Endodermal cell (in vitro differentiated cells): Measurements from ENCODE around the gene PRDM16. TPM values are rescaled to one million over a fixed set of nuclear protein-coding genes. Genes with fewer than 3 reads are reported as not detected.

Experiments used
- DNase-seq: peaks from one replicate; pipeline ENCODE4 v3.0.0-alpha.2; 2017
- H3K27ac ChIP-seq: 2 replicates; pipeline ENCODE4 v1.5.1; 2013; ENCODE audit warnings: mild to moderate bottlenecking, low read depth, low read length, moderate library complexity
- H3K27me3 ChIP-seq: 2 replicates; pipeline ENCODE4 v1.6.1; 2013; ENCODE audit warnings: mild to moderate bottlenecking, low read length, moderate library complexity; ENCODE audit not compliant: insufficient read depth, control insufficient read depth, poor library complexity, severe bottlenecking
- H3K36me3 ChIP-seq: 2 replicates; pipeline ENCODE4 v1.7.0; 2013; ENCODE audit warnings: mild to moderate bottlenecking, low read length, moderate library complexity; ENCODE audit not compliant: control insufficient read depth, insufficient read depth
- H3K4me1 ChIP-seq: one replicate; pipeline ENCODE4 v1.7.0; 2013; ENCODE audit warnings: low read length; ENCODE audit not compliant: control insufficient read depth, insufficient read depth
- H3K4me3 ChIP-seq: 2 replicates; pipeline ENCODE4 v1.5.1; 2013; ENCODE audit warnings: mild to moderate bottlenecking, low read length, moderate library complexity
- H3K9ac ChIP-seq: 2 replicates; pipeline ENCODE4 v1.6.1; 2013; ENCODE audit warnings: mild to moderate bottlenecking, low read length, moderate library complexity; ENCODE audit not compliant: poor library complexity, severe bottlenecking; ENCODE audit errors: extremely low read depth
- H3K9me3 ChIP-seq: 2 replicates; pipeline ENCODE4 v1.6.1; 2013; ENCODE audit warnings: mild to moderate bottlenecking, low read length, moderate library complexity; ENCODE audit not compliant: control insufficient read depth
- H3K27ac Mint-ChIP-seq: 2 replicates; pipeline ENCODE4 v1.8.0; 2020; ENCODE audit warnings: mixed read lengths
- H3K27me3 Mint-ChIP-seq: 2 replicates; pipeline ENCODE4 v1.8.0; 2021; ENCODE audit warnings: mild to moderate bottlenecking, mixed read lengths; ENCODE audit not compliant: insufficient read depth
- H3K36me3 Mint-ChIP-seq: 2 replicates; pipeline ENCODE4 v1.8.0; 2020; ENCODE audit warnings: low read depth, mixed read lengths
- H3K4me1 Mint-ChIP-seq: 2 replicates; pipeline ENCODE4 v1.8.0; 2020; ENCODE audit warnings: mixed read lengths
- H3K4me3 Mint-ChIP-seq: 2 replicates; pipeline ENCODE4 v1.8.0; 2020; ENCODE audit warnings: mild to moderate bottlenecking, moderate library complexity, mixed read lengths
- H3K9me3 Mint-ChIP-seq: 2 replicates; pipeline ENCODE4 v1.8.0; 2020; ENCODE audit warnings: mild to moderate bottlenecking, mixed read lengths
- WGBS, 2 experiments: methylation state at CpG; one replicate each; pipeline versions ENCODE4 v1.1.5 to v1.1.7; 2013; ENCODE audit warnings: missing lambda C conversion rate in 2 of 2, mixed read lengths in 1 of 2; ENCODE audit not compliant: insufficient coverage in 1 of 2, insufficient read length in 1 of 2; 5-methylcytosine and 5-hydroxymethylcytosine counted together
- total RNA-seq, 2 donors: library from RNA; stranded (reverse); fragmentation: NEBNext Ultra II Directional in 1 of 2; extraction: Animal tissue kit (Norgen Biotek cat#: 25700) in 1 of 2; gene quantifications; 2 replicates in 1 of 2; 3 replicates in 1 of 2; pipeline ENCODE4 v1.2.1, GENCODE V29; 2021
- TF ChIP-seq, protein P1 (sequence below): fragments of 200-600 bp; sonication (generic); conservative IDR thresholded peaks from 2 replicates; pipeline ENCODE4 v1.5.0; 2021; ENCODE audit warnings: antibody characterized with exemption, mild to moderate bottlenecking

The PRDM16 gene
- total RNA-seq, 2 donors from 2014 or later: 2.1 to 4.0 TPM

DNA sequence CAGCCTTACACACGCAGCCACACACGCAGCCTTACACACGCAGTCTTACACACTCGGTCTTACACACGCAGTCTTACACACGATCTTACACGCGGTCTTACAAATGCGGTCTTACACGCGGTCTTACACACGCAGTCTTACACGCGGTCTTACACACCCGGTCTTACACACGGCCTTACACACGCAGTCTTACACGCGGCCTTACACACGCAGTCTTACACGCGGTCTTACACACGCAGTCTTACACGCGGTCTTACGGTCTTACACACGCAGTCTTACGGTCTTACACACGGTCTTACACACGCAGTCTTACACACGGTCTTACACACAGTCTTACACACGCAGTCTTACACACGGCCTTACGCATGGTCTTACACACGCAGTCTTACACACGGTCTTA, 111.9 kb downstream of the PRDM16 start:
- Histone ChIP-seq H3K27me3 (no peaks in the 10 kb centered on the region), H3K4me3 (no peak overlapping the region), H3K4me1 (no peaks in the 10 kb centered on the region), H3K27ac (no peak overlapping the region), H3K36me3 (no peaks in the 10 kb centered on the region), H3K9ac (no peak overlapping the region), H3K9me3 (peaks cover 11% of the 10 kb centered on the region)
- Mint-ChIP-seq H3K4me1 (peaks cover 4% of the 10 kb centered on the region), H3K27me3 (peaks cover 2% of the 10 kb centered on the region), H3K9me3 (peaks cover 2% of the 10 kb centered on the region), H3K27ac (no peak overlapping the region), H3K4me3 (no peak overlapping the region), H3K36me3 (no peaks in the 10 kb centered on the region)
- TF ChIP-seq, protein P1, sequence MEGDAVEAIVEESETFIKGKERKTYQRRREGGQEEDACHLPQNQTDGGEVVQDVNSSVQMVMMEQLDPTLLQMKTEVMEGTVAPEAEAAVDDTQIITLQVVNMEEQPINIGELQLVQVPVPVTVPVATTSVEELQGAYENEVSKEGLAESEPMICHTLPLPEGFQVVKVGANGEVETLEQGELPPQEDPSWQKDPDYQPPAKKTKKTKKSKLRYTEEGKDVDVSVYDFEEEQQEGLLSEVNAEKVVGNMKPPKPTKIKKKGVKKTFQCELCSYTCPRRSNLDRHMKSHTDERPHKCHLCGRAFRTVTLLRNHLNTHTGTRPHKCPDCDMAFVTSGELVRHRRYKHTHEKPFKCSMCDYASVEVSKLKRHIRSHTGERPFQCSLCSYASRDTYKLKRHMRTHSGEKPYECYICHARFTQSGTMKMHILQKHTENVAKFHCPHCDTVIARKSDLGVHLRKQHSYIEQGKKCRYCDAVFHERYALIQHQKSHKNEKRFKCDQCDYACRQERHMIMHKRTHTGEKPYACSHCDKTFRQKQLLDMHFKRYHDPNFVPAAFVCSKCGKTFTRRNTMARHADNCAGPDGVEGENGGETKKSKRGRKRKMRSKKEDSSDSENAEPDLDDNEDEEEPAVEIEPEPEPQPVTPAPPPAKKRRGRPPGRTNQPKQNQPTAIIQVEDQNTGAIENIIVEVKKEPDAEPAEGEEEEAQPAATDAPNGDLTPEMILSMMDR: no peak
- 88 to 91% methylated on average over 36 of the region's 36 CpGs for WGBS, 2 experiments
- no peak for DNase-seq

DNA sequence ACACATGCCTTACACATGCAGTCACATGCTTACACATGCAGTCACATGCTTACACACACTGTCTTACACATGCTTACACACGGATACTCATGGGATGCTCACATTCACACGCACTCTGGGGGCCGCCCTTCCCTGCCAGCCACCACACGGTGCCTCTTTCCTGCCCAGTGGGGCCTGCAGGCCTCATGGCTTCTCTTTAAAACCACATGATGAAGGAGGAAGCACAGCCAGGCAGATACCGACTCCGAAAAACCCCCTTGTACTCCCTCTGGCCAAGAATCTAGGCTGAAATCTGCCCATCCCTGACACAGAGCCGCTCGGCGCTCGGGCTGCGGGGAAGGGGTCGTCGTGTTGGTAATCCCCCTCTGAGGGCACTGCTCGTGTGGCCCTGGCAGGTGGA, 113.0 kb downstream of the PRDM16 start:
- no peak overlapping the region for H3K9ac ChIP-seq
- Mint-ChIP-seq H3K9me3 (peaks cover 2% of the 10 kb centered on the region), H3K4me1 (peaks cover 4% of the 10 kb centered on the region), H3K27me3 (peaks cover 2% of the 10 kb centered on the region), H3K36me3 (no peaks in the 10 kb centered on the region), H3K4me3 (no peak overlapping the region), H3K27ac (no peak overlapping the region)
- 94% methylated on average over 12 to 14 of the region's 14 CpGs for WGBS, 2 experiments
- H3K9me3 ChIP-seq: peaks cover 11% of the 10 kb centered on the region
- no peaks in the 10 kb centered on the region for H3K4me1 ChIP-seq
- no peaks in the 10 kb centered on the region for H3K27me3 ChIP-seq
- no peak overlapping the region for H3K4me3 ChIP-seq
- no peaks in the 10 kb centered on the region for H3K36me3 ChIP-seq
- no peak for DNase-seq
- TF ChIP-seq, protein P1: no peak
- H3K27ac ChIP-seq: no peak overlapping the region

DNA sequence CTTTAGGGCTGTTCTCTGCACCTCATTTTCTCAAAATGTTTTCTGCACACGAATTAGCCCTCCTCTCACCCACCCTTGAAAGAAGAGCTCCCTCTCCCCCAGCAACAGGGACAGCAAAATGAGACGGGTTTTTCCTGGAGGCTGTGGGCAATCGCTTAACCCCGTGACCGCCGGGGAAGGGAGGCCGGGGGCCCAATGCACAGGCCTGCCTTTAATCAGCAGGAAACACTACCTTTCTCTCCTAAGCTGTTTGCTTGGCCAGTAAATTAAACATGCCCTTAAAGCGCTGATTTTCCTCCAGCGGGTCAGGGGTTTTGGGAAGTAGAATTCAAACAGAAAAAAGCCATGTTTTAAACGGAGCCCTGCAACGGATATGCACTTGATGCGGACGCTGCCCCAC, 114.4 kb downstream of the PRDM16 start:
- H3K27ac ChIP-seq: no peak overlapping the region
- H3K9me3 Mint-ChIP-seq: peaks cover 2% of the 10 kb centered on the region
- no peak overlapping the region for H3K4me3 Mint-ChIP-seq
- H3K36me3 Mint-ChIP-seq: no peaks in the 10 kb centered on the region
- H3K27ac Mint-ChIP-seq: no peak overlapping the region
- no peaks in the 10 kb centered on the region for H3K27me3 ChIP-seq
- no peaks in the 10 kb centered on the region for H3K27me3 Mint-ChIP-seq
- WGBS, 2 experiments: 72 to 88% methylated on average over 7 to 13 of the region's 13 CpGs
- no peaks in the 10 kb centered on the region for H3K36me3 ChIP-seq
- no peak overlapping the region for H3K9ac ChIP-seq
- TF ChIP-seq, protein P1: no peak
- H3K4me3 ChIP-seq: no peak overlapping the region
- H3K9me3 ChIP-seq: peaks cover 11% of the 10 kb centered on the region
- no peaks in the 10 kb centered on the region for H3K4me1 ChIP-seq
- no peak for DNase-seq
- peaks cover 4% of the 10 kb centered on the region for H3K4me1 Mint-ChIP-seq
